ENCODE data around the gene CYP27C1.
"Not testable (repeated sequence)": the region's sequence is repeated elsewhere in the genome, so short reads cannot be mapped to it uniquely, and the experiment has no call there.

Gene CYP27C1

GRCh38 chr2:127225186-127225960, 5.3 kb upstream of the CYP27C1 start:
- 80% methylated on average over 11 of the region's 12 CpGs for WGBS (ENCODE audit: insufficient coverage)
- no peak overlapping the region for H3K4me3 ChIP-seq (ENCODE audit: control insufficient read depth in 1 of 7, extremely low read depth in 1 of 7, insufficient read depth in 4 of 7, low read depth in 2 of 7, low read length in 6 of 7)

DNA sequence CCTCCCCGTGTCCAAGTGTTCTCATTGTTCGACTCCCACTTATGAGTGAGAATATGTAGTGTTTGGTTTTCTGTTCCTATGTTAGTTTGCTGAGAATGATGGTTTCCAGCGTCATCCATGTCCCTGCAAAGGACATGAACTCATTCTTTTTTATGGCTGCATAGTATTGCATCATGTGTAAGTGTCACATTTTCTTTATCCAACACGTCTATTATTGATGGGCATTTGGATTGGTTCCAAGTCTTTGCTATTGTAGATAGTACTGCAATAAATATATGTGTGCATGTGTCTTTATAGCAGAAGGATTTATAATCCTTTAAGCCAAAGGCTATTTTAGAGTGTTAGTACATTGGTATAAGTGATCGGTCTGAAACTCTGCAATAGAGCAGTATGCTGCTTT, 4.0 kb upstream of the CYP27C1 start:
- H3K9me3 ChIP-seq (ENCODE audit: control extremely low read depth in 1 of 5, control insufficient read depth in 4 of 5, insufficient read depth in 2 of 5, low read depth in 1 of 5, low read length in 4 of 5); CTCF ChIA-PET; H3K4me3 ChIP-seq (ENCODE audit: control insufficient read depth in 1 of 7, extremely low read depth in 1 of 7, insufficient read depth in 4 of 7, low read depth in 2 of 7, low read length in 6 of 7); DNase-seq; POLR2A ChIA-PET; H3K36me3 ChIP-seq (ENCODE audit: control insufficient read depth in 4 of 4, insufficient read depth in 4 of 4, low read length in 3 of 4); H3K27ac ChIP-seq (ENCODE audit: insufficient read depth in 1 of 2, low read depth in 1 of 2, low read length in 2 of 2, poor library complexity in 1 of 2, severe bottlenecking in 2 of 2): not testable (repeated sequence)
- WGBS (ENCODE audit: insufficient coverage), result no CpG with 5 or more reads among the region's 5 CpGs
- peaks cover 0 to 20% (median 16%) of the 10 kb centered on the region in 4 experiments for H3K4me1 ChIP-seq (ENCODE audit: control extremely low read depth in 1 of 4, control insufficient read depth in 4 of 4, insufficient read depth in 4 of 4, low read length in 3 of 4)
- peaks cover 0 to 64% (median 24%) of the 10 kb centered on the region in 5 experiments for H3K27me3 ChIP-seq (replicated peaks in 2 of 5; ENCODE audit: control insufficient read depth in 4 of 5, insufficient read depth in 5 of 5, low read length in 4 of 5)

More at GRCh38 chr2:127225186-127225960, 5.3 kb upstream of the CYP27C1 start:
- CTCF ChIA-PET, result no interaction called here
- POLR2A ChIA-PET, result no interaction called here
- Histone ChIP-seq H3K27ac (ENCODE audit: insufficient read depth in 1 of 2, low read depth in 1 of 2, low read length in 2 of 2, poor library complexity in 1 of 2, severe bottlenecking in 2 of 2) (no peak overlapping the region), H3K36me3 (ENCODE audit: control insufficient read depth in 4 of 4, insufficient read depth in 4 of 4, low read length in 3 of 4) (no peaks in the 10 kb centered on the region), H3K9me3 (ENCODE audit: control extremely low read depth in 1 of 5, control insufficient read depth in 4 of 5, insufficient read depth in 2 of 5, low read depth in 1 of 5, low read length in 4 of 5) (peaks cover 0 to 6% (median 2%) of the 10 kb centered on the region in 5 experiments), H3K27me3 (replicated peaks in 2 of 5; ENCODE audit: control insufficient read depth in 4 of 5, insufficient read depth in 5 of 5, low read length in 4 of 5) (peaks cover 0 to 56% (median 21%) of the 10 kb centered on the region in 5 experiments), H3K4me1 (ENCODE audit: control extremely low read depth in 1 of 4, control insufficient read depth in 4 of 4, insufficient read depth in 4 of 4, low read length in 3 of 4) (peaks cover 0 to 10% (median 7%) of the 10 kb centered on the region in 4 experiments)
- no peak for DNase-seq

DNA sequence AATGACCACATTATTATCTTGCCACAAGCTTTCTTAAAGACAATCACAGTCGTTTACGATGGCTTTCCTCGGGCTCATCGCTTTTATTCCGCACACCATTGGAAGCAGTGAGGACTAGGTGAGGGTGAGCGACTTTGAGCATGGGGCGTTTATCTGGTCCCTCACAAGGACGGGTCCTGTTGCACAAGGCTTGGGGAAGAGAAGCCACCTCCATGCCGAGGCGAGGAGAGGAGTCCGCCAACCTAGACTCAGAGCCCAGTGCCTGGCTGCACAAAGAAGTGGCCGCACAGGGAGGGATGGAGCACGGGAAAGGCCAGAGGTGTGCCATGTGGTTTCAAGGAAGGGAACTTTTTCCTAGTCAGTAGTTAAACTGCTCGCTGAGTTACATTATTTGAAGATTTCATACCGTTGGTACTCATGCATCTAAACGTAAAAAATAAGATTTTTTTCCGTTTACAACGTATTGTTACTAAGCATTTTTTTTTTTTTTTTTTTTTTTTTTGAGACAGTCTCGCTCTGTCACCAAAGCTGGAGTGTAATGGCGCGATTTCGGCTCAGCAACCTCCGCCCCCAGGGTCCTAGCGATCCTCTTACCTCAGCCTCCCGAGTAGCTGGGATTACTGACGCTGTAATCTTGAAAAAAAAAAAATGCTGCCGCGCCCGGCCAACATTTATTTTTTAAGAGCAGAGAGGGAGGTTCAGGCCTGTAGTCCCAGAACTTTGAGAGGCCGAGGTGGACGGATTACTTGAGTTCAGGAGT, 849 bp upstream of the CYP27C1 start:
- DNase-seq, result peak in 1 of 3 donors; percentile 56
- Histone ChIP-seq H3K9me3 (ENCODE audit: control extremely low read depth in 1 of 5, control insufficient read depth in 4 of 5, insufficient read depth in 2 of 5, low read depth in 1 of 5, low read length in 4 of 5) (peaks cover 1 to 11% (median 5%) of the 10 kb centered on the region in 5 experiments), H3K27ac (ENCODE audit: insufficient read depth in 1 of 2, low read depth in 1 of 2, low read length in 2 of 2, poor library complexity in 1 of 2, severe bottlenecking in 2 of 2) (no peak overlapping the region), H3K27me3 (replicated peaks in 2 of 5; ENCODE audit: control insufficient read depth in 4 of 5, insufficient read depth in 5 of 5, low read length in 4 of 5) (peaks cover 6 to 85% (median 39%) of the 10 kb centered on the region in 5 experiments), H3K36me3 (ENCODE audit: control insufficient read depth in 4 of 4, insufficient read depth in 4 of 4, low read length in 3 of 4) (no peaks in the 10 kb centered on the region), H3K4me3 (ENCODE audit: control insufficient read depth in 1 of 7, extremely low read depth in 1 of 7, insufficient read depth in 4 of 7, low read depth in 2 of 7, low read length in 6 of 7) (peak overlapping the region in 5 of 7 experiments; percentile 31 to 75 (median 57)), H3K4me1 (ENCODE audit: control extremely low read depth in 1 of 4, control insufficient read depth in 4 of 4, insufficient read depth in 4 of 4, low read length in 3 of 4) (peaks cover 0 to 32% (median 22%) of the 10 kb centered on the region in 4 experiments)
- POLR2A ChIA-PET, result no interaction called here
- 16% methylated on average over 17 of the region's 31 CpGs for WGBS (ENCODE audit: insufficient coverage)
- CTCF ChIA-PET, result interaction anchor here (0.6 kb wide), 1 partner anchor 199 kb away, joined by 3 read pairs; no protein-coding TSS in a partner anchor

DNA sequence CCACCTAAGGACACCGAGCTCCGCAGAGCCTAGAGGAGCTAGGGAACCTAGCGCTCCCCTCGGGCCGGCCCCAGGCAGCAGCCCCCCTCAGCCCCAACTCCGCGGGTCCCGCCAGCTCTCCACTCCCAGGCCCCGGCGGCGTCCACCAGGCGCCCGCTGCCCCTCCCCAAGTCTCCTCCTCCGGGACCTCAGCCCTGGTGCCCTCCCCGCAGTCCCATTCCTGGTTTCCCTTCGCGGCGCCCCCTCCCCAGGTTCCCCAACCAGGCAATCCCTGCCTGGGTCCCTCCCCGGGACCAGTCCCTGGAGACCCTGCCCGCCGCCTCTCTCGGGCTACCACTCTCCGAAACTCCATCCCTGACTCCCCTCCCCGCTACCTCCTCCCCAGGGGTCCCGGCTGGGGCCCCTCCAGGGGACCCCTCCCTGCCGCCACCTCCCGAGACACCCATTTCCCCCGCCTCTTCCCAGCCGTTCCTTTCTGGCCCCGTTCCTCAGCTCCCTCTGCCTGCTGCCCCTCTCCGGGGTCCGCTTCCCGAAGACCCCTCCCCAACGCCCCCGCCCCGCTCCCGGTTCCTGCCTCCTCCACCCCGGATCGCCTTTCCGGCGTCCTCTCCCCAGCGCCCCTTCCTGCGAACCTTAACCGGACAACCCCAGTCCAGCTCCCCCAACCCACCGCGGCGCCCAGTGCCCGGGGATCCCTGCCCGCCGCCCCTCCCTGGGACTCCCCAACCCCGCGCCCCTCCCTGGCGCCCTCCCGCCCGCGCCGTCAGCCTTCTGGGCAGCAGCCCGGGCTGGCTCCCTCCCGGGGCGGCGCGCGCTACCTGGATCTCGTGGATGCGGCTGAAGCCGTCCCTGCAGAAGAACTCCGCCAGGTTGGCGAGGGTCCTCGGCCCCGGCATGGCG, 678 bp downstream of the CYP27C1 start:
- Histone ChIP-seq H3K27ac (ENCODE audit: insufficient read depth in 1 of 2, low read depth in 1 of 2, low read length in 2 of 2, poor library complexity in 1 of 2, severe bottlenecking in 2 of 2) (no peak overlapping the region), H3K27me3 (replicated peaks in 2 of 5; ENCODE audit: control insufficient read depth in 4 of 5, insufficient read depth in 5 of 5, low read length in 4 of 5) (peaks cover 6 to 75% (median 29%) of the 10 kb centered on the region in 5 experiments), H3K36me3 (ENCODE audit: control insufficient read depth in 4 of 4, insufficient read depth in 4 of 4, low read length in 3 of 4) (no peaks in the 10 kb centered on the region), H3K4me3 (ENCODE audit: control insufficient read depth in 1 of 7, extremely low read depth in 1 of 7, insufficient read depth in 4 of 7, low read depth in 2 of 7, low read length in 6 of 7) (peak overlapping the region in 6 of 7 experiments; percentile 40 to 75 (median 56)), H3K4me1 (ENCODE audit: control extremely low read depth in 1 of 4, control insufficient read depth in 4 of 4, insufficient read depth in 4 of 4, low read length in 3 of 4) (peaks cover 0 to 32% (median 22%) of the 10 kb centered on the region in 4 experiments), H3K9me3 (ENCODE audit: control extremely low read depth in 1 of 5, control insufficient read depth in 4 of 5, insufficient read depth in 2 of 5, low read depth in 1 of 5, low read length in 4 of 5) (peaks cover 1 to 11% (median 5%) of the 10 kb centered on the region in 5 experiments)
- WGBS (ENCODE audit: insufficient coverage), result under 1% methylated on average over 63 of the region's 71 CpGs
- CTCF ChIA-PET, result interaction anchor here (0.7 kb wide), 1 partner anchor 32 kb away, joined by 3 read pairs; no protein-coding TSS in a partner anchor
- DNase-seq, result peak in 2 of 3 donors; percentile 29 to 54
- POLR2A ChIA-PET, result interaction anchor here (0.6 kb wide), 1 partner anchor 857 kb away, joined by 3 read pairs; no protein-coding TSS in a partner anchor

- H3K36me3 ChIP-seq (ENCODE audit: control insufficient read depth in 4 of 4, insufficient read depth in 4 of 4, low read length in 3 of 4), result no peaks in the 10 kb centered on the region
- H3K27ac ChIP-seq (ENCODE audit: insufficient read depth in 1 of 2, low read depth in 1 of 2, low read length in 2 of 2, poor library complexity in 1 of 2, severe bottlenecking in 2 of 2), result no peak overlapping the region
- ChIA-PET CTCF (interaction anchor here (0.7 kb wide), 1 partner anchor 33 kb away, joined by 3 read pairs; no protein-coding TSS in a partner anchor), POLR2A (no interaction called here)
- WGBS (ENCODE audit: insufficient coverage), result 1% methylated on average over 31 of the region's 35 CpGs
- H3K4me1 ChIP-seq (ENCODE audit: control extremely low read depth in 1 of 4, control insufficient read depth in 4 of 4, insufficient read depth in 4 of 4, low read length in 3 of 4), result peaks cover 0 to 32% (median 22%) of the 10 kb centered on the region in 4 experiments
- DNase-seq, result peak in 1 of 3 donors; percentile 33
- H3K4me3 ChIP-seq (ENCODE audit: control insufficient read depth in 1 of 7, extremely low read depth in 1 of 7, insufficient read depth in 4 of 7, low read depth in 2 of 7, low read length in 6 of 7), result peak overlapping the region; percentile 18 to 75 (median 56)
- peaks cover 1 to 11% (median 5%) of the 10 kb centered on the region in 5 experiments for H3K9me3 ChIP-seq (ENCODE audit: control extremely low read depth in 1 of 5, control insufficient read depth in 4 of 5, insufficient read depth in 2 of 5, low read depth in 1 of 5, low read length in 4 of 5)
- peaks cover 6 to 71% (median 29%) of the 10 kb centered on the region in 5 experiments for H3K27me3 ChIP-seq (replicated peaks in 2 of 5; ENCODE audit: control insufficient read depth in 4 of 5, insufficient read depth in 5 of 5, low read length in 4 of 5)
Measured at GRCh38 chr2:127218812-127219170, 1.3 kb downstream of the CYP27C1 start.

GRCh38 chr2:127217470-127218325, 2.4 kb downstream of the CYP27C1 start:
- POLR2A ChIA-PET, result no interaction called here
- DNase-seq, result peak in 2 of 3 donors; percentile 54 to 65

More at GRCh38 chr2:127217470-127218325, 2.4 kb downstream of the CYP27C1 start:
- CTCF ChIA-PET, result no interaction called here
- peak overlapping the region in 1 of 7 experiments; percentile 63 for H3K4me3 ChIP-seq (ENCODE audit: control insufficient read depth in 1 of 7, extremely low read depth in 1 of 7, insufficient read depth in 4 of 7, low read depth in 2 of 7, low read length in 6 of 7)
- peaks cover 6 to 63% (median 29%) of the 10 kb centered on the region in 5 experiments for H3K27me3 ChIP-seq (replicated peaks in 2 of 5; ENCODE audit: control insufficient read depth in 4 of 5, insufficient read depth in 5 of 5, low read length in 4 of 5)
- H3K9me3 ChIP-seq (ENCODE audit: control extremely low read depth in 1 of 5, control insufficient read depth in 4 of 5, insufficient read depth in 2 of 5, low read depth in 1 of 5, low read length in 4 of 5), result peaks cover 1 to 11% (median 5%) of the 10 kb centered on the region in 5 experiments
- H3K36me3 ChIP-seq (ENCODE audit: control insufficient read depth in 4 of 4, insufficient read depth in 4 of 4, low read length in 3 of 4), result no peaks in the 10 kb centered on the region
- H3K4me1 ChIP-seq (ENCODE audit: control extremely low read depth in 1 of 4, control insufficient read depth in 4 of 4, insufficient read depth in 4 of 4, low read length in 3 of 4), result peaks cover 0 to 32% (median 22%) of the 10 kb centered on the region in 4 experiments
- 78% methylated on average over 6 of the region's 14 CpGs for WGBS (ENCODE audit: insufficient coverage)
- H3K27ac ChIP-seq (ENCODE audit: insufficient read depth in 1 of 2, low read depth in 1 of 2, low read length in 2 of 2, poor library complexity in 1 of 2, severe bottlenecking in 2 of 2), result no peak overlapping the region
